GM21526 (cell line): ENCODE data around the gene IRAG1.

Experiments
- ATAC-seq: cut with Tn5 transposase; IDR thresholded peaks from one replicate; pipeline ENCODE4 v1.9.1; 2021; ENCODE audit warnings: moderate library complexity; ENCODE audit not compliant: unreplicated experiment, low FRiP score

IRAG1 gene, protein sequence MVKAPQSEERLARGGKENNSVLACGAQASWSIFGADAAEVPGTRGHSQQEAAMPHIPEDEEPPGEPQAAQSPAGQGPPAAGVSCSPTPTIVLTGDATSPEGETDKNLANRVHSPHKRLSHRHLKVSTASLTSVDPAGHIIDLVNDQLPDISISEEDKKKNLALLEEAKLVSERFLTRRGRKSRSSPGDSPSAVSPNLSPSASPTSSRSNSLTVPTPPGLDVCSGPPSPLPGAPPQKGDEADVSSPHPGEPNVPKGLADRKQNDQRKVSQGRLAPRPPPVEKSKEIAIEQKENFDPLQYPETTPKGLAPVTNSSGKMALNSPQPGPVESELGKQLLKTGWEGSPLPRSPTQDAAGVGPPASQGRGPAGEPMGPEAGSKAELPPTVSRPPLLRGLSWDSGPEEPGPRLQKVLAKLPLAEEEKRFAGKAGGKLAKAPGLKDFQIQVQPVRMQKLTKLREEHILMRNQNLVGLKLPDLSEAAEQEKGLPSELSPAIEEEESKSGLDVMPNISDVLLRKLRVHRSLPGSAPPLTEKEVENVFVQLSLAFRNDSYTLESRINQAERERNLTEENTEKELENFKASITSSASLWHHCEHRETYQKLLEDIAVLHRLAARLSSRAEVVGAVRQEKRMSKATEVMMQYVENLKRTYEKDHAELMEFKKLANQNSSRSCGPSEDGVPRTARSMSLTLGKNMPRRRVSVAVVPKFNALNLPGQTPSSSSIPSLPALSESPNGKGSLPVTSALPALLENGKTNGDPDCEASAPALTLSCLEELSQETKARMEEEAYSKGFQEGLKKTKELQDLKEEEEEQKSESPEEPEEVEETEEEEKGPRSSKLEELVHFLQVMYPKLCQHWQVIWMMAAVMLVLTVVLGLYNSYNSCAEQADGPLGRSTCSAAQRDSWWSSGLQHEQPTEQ

DNA sequence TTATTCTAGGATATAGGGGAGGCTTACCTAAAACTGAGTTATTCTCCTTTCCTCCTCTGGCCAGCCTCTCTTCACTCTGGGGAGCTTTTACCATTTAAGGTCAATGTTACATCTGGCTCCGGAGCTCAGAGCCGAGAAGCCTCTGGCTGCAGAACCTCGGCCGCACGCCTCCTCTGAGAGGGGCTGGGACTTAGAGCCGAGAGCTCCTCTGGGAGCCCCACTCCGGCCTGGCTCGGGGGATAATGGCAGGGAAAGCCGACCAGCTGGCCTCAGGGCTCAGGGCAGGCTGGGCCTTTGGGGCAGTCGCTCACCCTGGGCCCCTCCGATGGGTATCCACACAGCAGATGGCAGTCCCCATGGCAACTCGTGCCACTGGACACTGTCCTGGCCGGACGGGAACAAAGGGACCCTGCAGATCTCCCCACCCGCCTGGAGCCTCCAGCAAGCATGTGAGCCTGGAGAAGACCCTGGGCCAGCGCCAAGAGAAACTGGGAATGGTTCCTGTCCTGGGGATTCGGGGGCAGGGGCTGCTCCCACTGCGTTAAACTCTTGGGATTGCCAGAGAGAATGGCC, at the start of gene IRAG1:
Gene IRAG1 (minus strand): TSS at position 247 of the 573 bp plus-strand sequence. CDS start 153 bp downstream, at position 94.
- no peak for ATAC-seq

DNA sequence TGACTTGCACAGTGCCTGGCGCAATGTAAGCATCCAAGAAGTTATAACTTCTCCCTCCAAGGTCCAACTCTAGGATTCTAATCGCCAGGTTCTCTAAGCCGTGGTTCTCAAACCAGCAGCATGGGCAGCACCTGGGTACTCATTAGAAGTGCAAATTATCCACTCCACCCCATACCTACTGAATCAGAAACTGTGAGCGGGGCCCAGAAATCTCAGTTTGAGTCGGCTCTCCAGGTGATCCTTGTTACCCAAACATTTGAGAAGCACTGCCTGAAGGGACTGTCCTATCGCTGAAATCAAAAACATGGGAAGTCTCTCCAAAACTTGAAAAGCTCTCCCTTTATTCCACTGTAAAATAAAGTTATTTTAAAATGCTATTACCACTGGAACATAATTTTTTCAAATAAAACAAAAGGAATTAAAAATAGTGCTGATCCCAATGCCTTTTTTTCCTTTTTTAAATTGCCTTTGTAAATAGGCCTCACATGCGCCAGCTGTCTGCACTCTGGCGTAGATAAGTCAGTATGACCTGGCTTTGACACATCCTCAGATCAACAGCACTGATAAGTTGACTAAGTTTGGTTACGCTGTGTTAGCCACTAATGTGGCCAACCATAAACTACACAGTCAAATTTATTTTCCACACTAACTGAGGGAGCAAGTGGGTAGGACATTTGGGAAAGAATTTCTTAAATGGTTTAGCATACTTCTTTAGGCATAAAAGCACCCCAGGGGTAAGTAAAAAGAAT, 49.1 kb upstream of the IRAG1 start:
- no peak for ATAC-seq

DNA sequence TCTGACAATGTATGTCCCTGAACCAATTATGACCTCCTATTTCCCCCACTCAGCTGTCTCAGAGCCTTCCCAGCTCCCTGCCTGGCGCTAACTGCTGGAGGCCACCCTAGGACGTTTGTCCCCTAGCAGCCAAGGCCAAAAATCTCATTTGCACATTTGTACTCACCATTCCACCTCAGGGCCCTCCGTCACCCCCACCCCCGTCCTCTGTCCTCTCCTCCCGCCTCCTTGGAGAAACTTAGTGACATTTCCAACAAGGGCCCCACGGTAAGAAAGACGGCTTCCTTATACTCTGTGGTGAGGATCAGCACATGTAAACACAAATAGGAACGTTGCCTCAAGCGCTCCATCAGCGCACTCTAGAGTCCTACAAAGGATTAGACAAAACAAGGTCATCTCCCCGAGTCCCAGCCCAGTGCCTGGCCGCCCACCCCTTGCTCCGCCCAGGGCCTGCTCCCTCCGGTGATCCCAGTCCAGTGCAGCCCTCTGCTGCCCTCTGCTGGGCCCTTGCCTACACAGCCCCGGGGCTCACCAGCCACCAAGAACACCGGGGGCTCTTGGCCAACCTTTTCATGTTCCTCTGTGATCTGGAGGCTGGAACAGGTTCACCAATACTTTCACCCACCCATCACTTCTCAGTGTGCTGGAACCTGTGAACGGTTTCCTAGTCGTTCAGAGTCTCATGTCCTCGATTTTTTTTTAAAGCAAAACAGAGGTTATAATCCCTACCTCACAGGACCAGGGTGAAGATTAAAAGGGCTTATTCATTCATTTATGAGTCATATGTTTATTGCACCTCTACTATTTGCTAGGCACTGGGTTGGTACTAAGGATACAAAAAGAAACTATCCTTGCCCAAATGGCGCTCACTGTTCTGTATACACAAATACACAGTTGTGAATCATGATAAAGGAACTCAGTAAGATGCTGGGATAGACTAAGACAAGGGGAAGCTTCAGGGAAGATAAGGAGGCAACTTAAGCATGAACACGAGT, 42.2 kb upstream of the IRAG1 start:
- peak; percentile 98 for ATAC-seq

DNA sequence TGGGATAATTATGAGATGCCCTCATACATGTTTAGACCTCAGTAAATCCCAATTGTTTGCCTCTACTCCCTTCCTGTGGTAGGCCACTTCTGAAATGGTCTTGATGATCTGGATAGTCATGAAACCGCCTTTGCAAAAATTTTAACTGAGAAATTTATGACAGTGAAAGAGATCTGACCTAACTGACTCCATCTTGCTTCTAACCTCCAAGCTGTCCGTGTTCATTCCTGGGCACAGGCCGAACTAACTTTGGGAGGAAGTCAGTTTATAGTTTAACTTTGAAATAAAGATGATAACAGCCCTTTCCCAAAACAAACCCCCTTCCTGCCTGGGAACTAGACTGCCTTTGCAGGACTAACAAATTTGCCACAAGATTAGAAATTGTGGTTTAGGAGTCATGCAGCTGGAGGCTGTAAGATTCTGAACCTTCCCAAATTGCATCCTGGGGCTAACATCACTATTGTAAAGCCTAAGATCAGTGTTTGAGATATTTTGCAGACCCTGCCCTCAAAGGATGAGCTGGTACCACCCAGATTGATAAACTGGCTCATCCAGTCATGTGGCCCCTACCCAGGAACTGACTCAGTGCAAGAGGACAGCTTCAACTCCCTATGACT, 37.6 kb upstream of the IRAG1 start:
- no peak for ATAC-seq

DNA sequence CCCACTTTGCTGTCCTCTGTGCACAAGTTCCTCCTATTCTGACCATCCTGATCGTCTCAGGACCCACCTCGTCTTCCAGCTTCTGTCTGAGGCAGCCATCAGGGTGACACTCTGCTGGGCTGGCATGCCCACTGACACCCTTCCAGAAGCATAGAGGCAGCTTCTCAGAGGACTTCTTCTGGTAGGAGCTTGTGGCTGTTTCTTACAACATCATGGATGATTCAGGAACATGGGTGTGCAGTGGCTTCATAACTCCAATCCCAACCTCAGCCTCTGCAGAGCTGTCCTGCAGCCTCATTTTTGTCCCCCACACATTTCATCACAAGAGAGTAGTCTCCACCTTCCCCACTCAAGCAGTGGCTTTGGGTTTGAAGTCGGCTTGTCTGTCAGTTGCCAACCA, 36.6 kb upstream of the IRAG1 start:
- ATAC-seq: no peak

DNA sequence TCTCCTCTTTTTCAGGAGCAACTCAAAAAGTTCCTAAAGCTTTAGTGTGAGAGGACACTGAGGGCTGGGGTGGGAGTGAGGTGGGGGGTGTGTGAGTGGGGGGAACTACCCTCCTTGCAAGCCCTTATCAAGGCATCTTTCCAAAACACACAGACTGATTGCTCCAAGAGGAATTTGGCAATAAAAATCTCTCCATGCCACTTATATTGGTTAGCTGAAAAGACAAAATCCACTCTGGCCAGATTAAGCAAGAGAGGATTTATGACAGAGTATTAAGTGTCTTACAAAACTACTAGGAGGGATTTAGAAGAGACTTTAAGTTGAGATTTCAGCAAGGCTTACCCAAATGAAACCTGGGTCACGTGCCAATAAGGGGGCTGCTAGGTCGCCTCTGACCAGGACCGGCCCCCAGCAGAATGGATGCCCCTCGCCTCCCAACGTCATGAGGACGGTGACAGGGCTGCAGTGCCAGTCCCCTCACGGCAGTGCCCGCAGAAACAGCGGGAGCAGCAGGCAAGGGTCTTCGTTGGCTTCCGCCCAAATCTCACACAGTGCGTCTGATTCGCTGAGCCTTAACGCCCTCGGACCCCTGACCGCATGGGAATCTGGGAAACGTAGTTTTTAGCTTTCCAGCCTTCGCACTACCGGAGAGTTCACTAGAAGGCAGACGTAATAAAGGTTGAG, 35.4 kb upstream of the IRAG1 start:
- ATAC-seq: no peak

DNA sequence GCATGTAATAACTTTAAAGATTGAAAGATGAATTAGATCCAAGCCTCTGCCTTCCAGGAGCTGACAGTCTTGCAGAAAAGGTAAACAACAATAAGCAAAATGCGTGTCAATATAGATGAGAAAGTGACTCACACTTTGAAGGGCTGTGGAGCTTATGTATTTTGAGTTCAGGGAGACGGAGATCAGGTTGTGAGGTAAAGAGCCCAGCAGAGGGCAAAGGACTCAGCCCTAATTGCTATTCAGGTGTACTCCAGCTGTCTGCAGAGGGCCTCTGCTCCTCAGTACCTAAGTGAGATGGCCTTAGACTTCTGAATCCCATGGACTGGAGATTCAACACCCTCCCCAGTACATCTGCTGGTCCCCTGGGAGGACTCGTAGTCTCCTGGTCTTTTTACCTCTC, 34.6 kb upstream of the IRAG1 start:
- no peak for ATAC-seq

DNA sequence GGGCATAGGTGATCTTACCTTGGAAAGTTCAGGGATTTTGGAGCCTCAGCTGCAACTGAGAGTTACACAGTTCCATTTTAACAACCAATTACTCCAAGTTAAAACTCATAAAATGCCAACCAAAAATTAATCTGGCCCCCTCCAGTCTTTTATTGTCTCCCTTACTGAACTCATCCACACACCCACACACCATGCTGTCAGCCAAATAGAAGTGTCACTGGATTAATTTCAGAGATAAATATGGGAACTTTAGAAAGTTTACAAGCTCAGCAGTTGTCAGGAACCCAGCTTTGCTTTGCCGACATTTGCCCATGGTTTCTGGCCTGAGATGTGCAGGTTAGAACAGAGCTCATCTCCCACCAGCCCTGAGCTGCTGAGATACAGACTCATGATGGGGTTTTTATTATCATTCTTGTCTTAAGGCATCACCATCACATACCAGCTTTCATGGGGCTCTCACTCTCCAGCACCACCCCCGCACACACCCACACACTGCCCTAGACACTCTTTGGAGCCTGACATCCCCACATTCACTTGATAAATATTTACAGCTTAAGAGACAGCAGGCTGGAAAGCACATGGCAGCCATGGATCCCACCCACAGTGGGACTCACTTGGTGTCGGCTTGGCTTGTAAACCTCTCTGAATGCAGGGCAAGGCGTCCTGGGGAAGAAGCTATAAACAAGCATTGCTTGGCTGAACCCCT, 33.7 kb upstream of the IRAG1 start:
- no peak for ATAC-seq

DNA sequence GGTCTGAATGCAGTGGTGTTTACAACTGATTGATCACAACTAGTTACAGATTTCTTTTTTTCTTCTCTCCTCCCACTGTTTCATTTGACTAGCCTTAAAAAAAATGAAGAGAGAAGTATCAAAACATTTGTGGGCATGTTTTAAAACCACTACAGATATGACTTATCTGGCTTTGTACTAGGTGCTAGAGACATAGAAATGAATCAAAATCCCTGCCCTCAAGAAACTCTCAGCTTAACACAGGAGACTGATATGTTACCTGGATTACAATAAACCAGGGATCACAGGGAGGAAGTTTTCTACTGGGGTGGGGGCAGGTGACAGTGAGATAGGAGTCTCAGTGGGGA, 32.3 kb upstream of the IRAG1 start:
- no peak for ATAC-seq

DNA sequence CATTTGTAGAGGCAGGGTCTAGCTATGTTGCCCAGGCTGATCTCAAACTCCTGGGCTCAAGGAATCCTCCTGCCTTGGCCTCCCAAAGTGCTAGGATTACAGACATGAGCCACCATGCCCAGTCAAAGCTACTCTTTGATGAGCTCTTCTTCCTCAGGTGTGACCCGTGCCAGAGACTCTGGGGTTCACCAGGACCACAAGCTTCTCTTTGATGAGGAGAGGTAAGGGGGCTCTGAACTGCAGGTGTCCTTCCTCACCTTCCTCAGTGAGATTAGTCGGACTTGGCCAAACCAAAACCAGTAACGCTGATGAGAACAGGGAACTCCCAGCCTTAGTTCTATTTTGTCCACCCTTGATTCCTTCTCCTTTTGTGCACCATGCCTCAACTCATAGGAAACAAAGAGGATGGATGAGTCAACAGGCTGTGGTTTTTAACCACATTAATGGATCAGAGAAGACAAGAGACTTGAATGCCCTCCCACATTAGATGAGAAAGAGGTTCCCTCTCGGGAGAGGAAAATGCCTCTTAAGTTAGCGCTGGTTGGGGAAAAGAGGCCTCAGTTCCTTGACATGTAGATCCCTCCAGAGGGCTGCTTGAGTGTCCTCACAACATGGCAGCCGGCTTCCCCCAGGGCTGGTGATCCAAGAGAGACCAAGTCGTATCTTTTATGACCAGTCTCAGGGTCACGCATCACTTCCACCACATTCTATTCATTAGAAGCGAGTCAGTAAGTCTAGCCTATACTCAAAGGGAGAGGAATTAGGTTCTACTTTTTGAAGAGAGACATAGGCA, 31.8 kb upstream of the IRAG1 start:
- no peak for ATAC-seq

DNA sequence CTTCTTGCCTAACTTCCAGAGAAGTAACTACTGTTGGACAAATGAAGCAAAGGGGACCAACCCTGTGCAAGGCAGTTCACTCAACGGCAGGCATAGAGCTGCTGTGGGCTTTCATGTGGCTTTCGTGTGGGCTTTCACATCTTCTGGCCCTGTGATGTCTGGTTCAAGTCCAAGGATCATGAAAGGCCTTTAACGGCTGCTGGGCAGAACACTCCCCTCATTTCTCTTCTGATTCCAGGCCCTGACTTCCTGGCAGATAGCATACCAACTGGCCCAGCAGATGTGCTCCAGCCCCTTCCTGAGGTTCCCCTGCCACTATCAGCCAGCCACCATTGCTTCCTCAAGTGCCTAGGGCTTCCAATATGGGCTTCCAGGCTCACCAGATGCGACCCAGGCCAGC, 28.8 kb upstream of the IRAG1 start:
- no peak for ATAC-seq

DNA sequence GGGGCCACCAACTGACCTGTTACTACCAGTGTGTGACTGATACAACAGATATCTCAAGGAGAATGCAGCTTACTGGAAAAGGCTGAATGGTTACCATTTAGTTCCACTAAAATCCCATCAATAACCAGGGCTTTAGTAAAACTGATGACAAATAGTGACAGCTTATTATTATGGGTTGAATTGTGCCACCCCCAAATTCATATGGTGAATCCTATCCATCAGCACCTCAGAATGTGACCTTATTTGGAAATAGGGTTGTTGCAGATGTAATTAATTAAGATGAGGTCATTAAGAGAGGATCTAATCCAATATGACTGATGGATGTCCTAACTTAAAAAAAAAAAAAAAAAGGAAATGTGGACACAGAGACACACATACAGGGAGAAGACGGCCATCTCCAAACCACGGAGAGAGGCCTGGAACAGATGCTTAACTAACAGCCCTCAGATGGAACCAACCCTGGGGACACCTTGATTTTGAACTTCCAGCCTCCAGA, 27.4 kb upstream of the IRAG1 start:
- ATAC-seq: no peak

DNA sequence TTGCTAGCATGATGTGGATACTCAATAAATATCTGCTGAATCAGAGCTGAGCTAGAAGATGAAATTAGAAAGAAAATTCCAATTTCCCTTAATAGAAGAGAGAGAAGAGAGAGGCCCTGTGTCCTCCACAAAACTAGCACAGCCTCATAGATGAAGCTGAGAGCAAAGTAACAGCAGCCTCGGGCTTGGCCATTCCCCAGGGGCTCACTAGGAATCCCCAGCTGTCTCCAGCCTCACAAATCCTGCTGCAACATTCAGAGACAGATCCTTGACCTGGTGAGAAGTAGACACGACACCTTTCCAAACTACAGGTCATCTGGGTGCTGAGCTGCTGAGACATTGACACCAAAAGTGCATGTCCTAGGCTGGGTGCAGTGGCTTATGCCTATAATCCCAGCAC, 26.1 kb upstream of the IRAG1 start:
- ATAC-seq: no peak

DNA sequence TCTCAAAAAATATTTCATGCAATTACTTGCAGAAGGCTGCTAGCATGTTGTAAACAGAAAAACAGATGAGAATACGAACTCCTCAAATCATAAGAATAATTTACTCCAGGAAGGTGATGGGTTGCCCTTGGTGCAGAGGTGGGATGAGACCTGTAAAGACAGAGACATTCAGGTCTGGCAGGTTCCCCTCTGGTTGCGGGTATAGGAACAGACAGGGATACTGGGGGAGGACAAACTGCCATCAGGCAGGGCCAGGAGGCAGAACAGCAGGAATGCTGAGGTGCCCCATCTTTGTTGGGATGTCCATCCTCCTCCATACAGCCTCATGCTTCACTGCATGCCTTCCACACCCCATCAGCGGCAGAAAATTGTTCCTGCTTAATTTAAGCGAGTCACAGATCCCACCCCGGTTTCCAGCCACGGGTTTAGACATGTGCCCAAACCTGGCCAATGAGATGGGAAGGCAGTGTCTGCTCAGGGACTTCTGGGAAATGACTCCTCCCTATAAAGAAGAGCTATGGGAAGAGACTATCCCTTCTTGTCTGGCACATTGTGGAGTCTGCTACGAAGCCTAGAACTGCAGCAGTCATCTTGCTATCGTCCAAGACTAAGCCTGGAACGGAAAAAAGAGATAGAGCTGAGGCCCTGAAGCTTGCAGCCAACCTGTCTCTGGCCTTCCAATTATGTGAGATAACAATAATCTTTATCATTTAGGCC, 23.1 kb upstream of the IRAG1 start:
- ATAC-seq: no peak

DNA sequence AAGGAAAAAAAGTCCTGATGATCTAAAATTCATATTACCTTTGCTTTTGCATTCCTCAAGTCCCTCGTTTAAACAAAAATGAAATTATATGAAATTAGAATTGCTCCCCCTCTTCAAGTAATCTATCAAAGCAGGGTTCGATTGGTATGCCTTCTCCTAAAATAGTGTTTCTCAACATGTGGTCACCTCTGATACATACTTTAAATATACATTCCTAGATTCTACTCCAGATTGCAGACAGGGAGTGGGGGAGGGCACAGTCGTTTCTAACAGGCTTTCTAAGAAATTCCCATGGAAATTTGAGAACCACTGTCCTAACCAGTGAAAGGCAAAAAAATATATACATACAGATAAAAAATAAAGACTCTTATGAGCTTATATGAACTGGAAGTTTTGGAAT, 22.6 kb upstream of the IRAG1 start:
- ATAC-seq: no peak

DNA sequence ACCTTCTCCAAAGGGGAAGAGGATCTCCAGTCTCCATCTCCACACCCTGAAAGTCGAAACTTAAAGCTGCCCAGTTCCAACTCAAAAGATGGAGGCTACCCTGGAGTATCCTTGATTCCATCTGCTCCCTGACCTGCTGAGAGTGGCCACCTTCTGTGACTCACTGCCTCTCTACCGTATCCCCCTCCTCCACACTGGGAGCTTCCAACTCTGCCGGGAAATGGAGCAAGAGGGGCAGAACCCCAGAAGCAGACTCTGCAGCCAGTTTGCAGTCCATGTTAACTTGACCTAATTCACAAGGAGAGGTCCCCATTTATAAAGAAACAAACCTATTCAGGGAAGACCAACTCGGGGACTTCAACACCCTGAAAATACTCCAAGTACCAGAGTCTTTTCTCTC, 22.0 kb upstream of the IRAG1 start:
- ATAC-seq: no peak
